ENCODE data around the gene XRCC4. TPM values are rescaled to one million over a fixed set of nuclear protein-coding genes. Genes with fewer than 3 reads are reported as not detected.

Gene XRCC4
- polyA plus RNA-seq, 1 donor from 2014 or later: 22.9 TPM

- Histone ChIP-seq H2AFZ (ENCODE audit: low read depth, low read length) (no peak overlapping the region), H3F3A (ENCODE audit: insufficient read depth, low read length, poor library complexity, severe bottlenecking) (no peaks in the 10 kb centered on the region), H3K4me3 (ENCODE audit: low read length) (no peak overlapping the region), H3K27ac (ENCODE audit: low read length) (no peak overlapping the region), H3K9me3 (ENCODE audit: low read length) (no peaks in the 10 kb centered on the region), H3K9me2 (ENCODE audit: insufficient read depth, low read length) (peaks cover 2% of the 10 kb centered on the region), H3K9ac (ENCODE audit: low read length) (no peak overlapping the region), H3K79me2 (replicated peaks; ENCODE audit: insufficient read depth, low read length) (no peaks in the 10 kb centered on the region), H3K36me3 (ENCODE audit: insufficient read depth, low read length) (no peaks in the 10 kb centered on the region), H3K27me3 (ENCODE audit: insufficient read depth, low read depth, low read length) (no peaks in the 10 kb centered on the region), H3K4me2 (ENCODE audit: low read length) (no peak overlapping the region), H4K20me1 (ENCODE audit: insufficient read depth) (no peaks in the 10 kb centered on the region)
- TF ChIP-seq POLR2AphosphoS5 (IDR thresholded peaks at IDR 0.05): no peak
- TF ChIP-seq REST (IDR thresholded peaks at IDR 0.05; ENCODE audit: borderline replicate concordance): no peak
- no peak for TF ChIP-seq CTCF (IDR thresholded peaks at IDR 0.05; ENCODE audit: poor library complexity, severe bottlenecking)
- TF ChIP-seq SMC3 (conservative IDR thresholded peaks at IDR 0.05; ENCODE audit: poor library complexity): no peak
These were observed 206.4 kb downstream of the XRCC4 start for GRCh38 chr5:83283761-83284160.

- no peak for TF ChIP-seq EZH2 (IDR thresholded peaks at IDR 0.05; ENCODE audit: borderline replicate concordance, insufficient read depth, low read length, poor library complexity, severe bottlenecking)
- TF ChIP-seq MXI1 (conservative IDR thresholded peaks at IDR 0.05; ENCODE audit: poor library complexity, severe bottlenecking): no peak
- TF ChIP-seq REST (IDR thresholded peaks at IDR 0.05; ENCODE audit: borderline replicate concordance): no peak
- TF ChIP-seq POLR2AphosphoS5 (IDR thresholded peaks at IDR 0.05): no peak
- TF ChIP-seq RAD21 (conservative IDR thresholded peaks at IDR 0.05): no peak
- TF ChIP-seq SMC3 (conservative IDR thresholded peaks at IDR 0.05; ENCODE audit: poor library complexity): no peak
- no peak for TF ChIP-seq CTCF (IDR thresholded peaks at IDR 0.05; ENCODE audit: poor library complexity, severe bottlenecking)
- no peak for TF ChIP-seq TAF1 (IDR thresholded peaks at IDR 0.05; ENCODE audit: low read depth)
- TF ChIP-seq EP300 (conservative IDR thresholded peaks at IDR 0.05; ENCODE audit: poor library complexity, severe bottlenecking): no peak
These were observed 208.5 kb downstream of the XRCC4 start for GRCh38 chr5:83285661-83286398.

More at GRCh38 chr5:83285661-83286398, 208.5 kb downstream of the XRCC4 start:
- H3F3A ChIP-seq (ENCODE audit: insufficient read depth, low read length, poor library complexity, severe bottlenecking): no peaks in the 10 kb centered on the region
- no peaks in the 10 kb centered on the region for H3K79me2 ChIP-seq (replicated peaks; ENCODE audit: insufficient read depth, low read length)
- H3K4me2 ChIP-seq (ENCODE audit: low read length): no peak overlapping the region
- H3K27me3 ChIP-seq (ENCODE audit: insufficient read depth, low read depth, low read length): no peaks in the 10 kb centered on the region
- no peak overlapping the region for H2AFZ ChIP-seq (ENCODE audit: low read depth, low read length)
- no peak overlapping the region for H3K9ac ChIP-seq (ENCODE audit: low read length)
- H3K9me2 ChIP-seq (ENCODE audit: insufficient read depth, low read length): no peaks in the 10 kb centered on the region
- no peaks in the 10 kb centered on the region for H4K20me1 ChIP-seq (ENCODE audit: insufficient read depth)
- no peak overlapping the region for H3K4me3 ChIP-seq (ENCODE audit: low read length)
- peaks cover 6% of the 10 kb centered on the region for H3K9me3 ChIP-seq (ENCODE audit: low read length)
- H3K27ac ChIP-seq (ENCODE audit: low read length): no peak overlapping the region
- H3K36me3 ChIP-seq (ENCODE audit: insufficient read depth, low read length): no peaks in the 10 kb centered on the region
